HepG2 (cell line): ENCODE data around the gene OTUB2. TPM values are rescaled to one million over a fixed set of nuclear protein-coding genes. Genes with fewer than 3 reads are reported as not detected.

Experiments used
- CREM ChIP-seq, 2 experiments: sonication (generic) in 1 of 2; formaldehyde crosslinking in 1 of 2; IDR thresholded peaks; 2 replicates each; pipeline versions ENCODE4 v1.4.0 to v1.6.1; 2016 to 2020; ENCODE audit warnings: antibody characterized with exemption in 1 of 2, mild to moderate bottlenecking in 1 of 2, missing genetic modification reagents in 1 of 2
- DNMT1 ChIP-seq: sonication (generic); formaldehyde crosslinking; IDR thresholded peaks from 2 replicates; pipeline ENCODE4 v1.5.1; 2020; ENCODE audit warnings: mild to moderate bottlenecking, missing genetic modification reagents
- GLI4 ChIP-seq: sonication (generic); formaldehyde crosslinking; IDR thresholded peaks from 2 replicates; pipeline ENCODE4 v1.5.1; 2020; ENCODE audit warnings: missing genetic modification reagents, mild to moderate bottlenecking, moderate library complexity, borderline replicate concordance
- JUND ChIP-seq: sonication (generic); formaldehyde crosslinking; IDR thresholded peaks from 2 replicates; pipeline ENCODE4 v1.8.0; 2022; ENCODE audit warnings: mild to moderate bottlenecking, missing genetic modification reagents
- PRDM15 ChIP-seq: sonication (generic); formaldehyde crosslinking; IDR thresholded peaks from 2 replicates; pipeline ENCODE4 v1.4.0; 2020; ENCODE audit warnings: missing genetic modification reagents
- PRMT3 ChIP-seq: sonication (generic); formaldehyde crosslinking; IDR thresholded peaks from 2 replicates; pipeline ENCODE4 v1.8.1; 2022; ENCODE audit warnings: low read depth, mild to moderate bottlenecking, moderate library complexity, missing genetic modification reagents, borderline replicate concordance
- RFX5 ChIP-seq: IDR thresholded peaks from 2 replicates; pipeline ENCODE4 v1.6.1; 2011; ENCODE audit warnings: low read depth, low read length, improper control_type of control experiment
- USF2 ChIP-seq, 2 experiments: sonication (generic) in 1 of 2; formaldehyde crosslinking in 1 of 2; IDR thresholded peaks; 2 replicates each; pipeline versions ENCODE4 v1.5.1 to v1.6.1; 2011 to 2020; ENCODE audit warnings: borderline replicate concordance in 1 of 2, low read depth in 1 of 2, low read length in 1 of 2, mild to moderate bottlenecking in 1 of 2, missing genetic modification reagents in 1 of 2, moderate library complexity in 1 of 2
- ZBTB21 ChIP-seq: sonication (generic); formaldehyde crosslinking; IDR thresholded peaks from 2 replicates; pipeline ENCODE4 v1.4.0; 2020; ENCODE audit warnings: missing genetic modification reagents
- ZFP1 ChIP-seq: IDR thresholded peaks from 2 replicates; pipeline ENCODE4 v1.6.1; 2016
- ZKSCAN1 ChIP-seq: fragments of 150-350 bp; IDR thresholded peaks from 2 replicates; pipeline ENCODE4 v1.6.1; 2014; ENCODE audit warnings: low read length
- ZNF10 ChIP-seq: sonication (generic); formaldehyde crosslinking; IDR thresholded peaks from 2 replicates; pipeline ENCODE4 v1.4.0; 2020; ENCODE audit warnings: mild to moderate bottlenecking, low read depth, missing genetic modification reagents, borderline replicate concordance
- ZNF225 ChIP-seq: sonication (generic); formaldehyde crosslinking; IDR thresholded peaks from 2 replicates; pipeline ENCODE4 v1.4.0; 2020; ENCODE audit warnings: mild to moderate bottlenecking, missing genetic modification reagents
- ZNF547 ChIP-seq: sonication (generic); formaldehyde crosslinking; IDR thresholded peaks from 2 replicates; pipeline ENCODE4 v1.5.1; 2020; ENCODE audit warnings: mild to moderate bottlenecking, missing genetic modification reagents
- ZNF562 ChIP-seq: sonication (generic); formaldehyde crosslinking; IDR thresholded peaks from 2 replicates; pipeline ENCODE4 v1.8.0; 2022; ENCODE audit warnings: missing genetic modification reagents, borderline replicate concordance
- ZNF687 ChIP-seq: sonication (generic); formaldehyde crosslinking; IDR thresholded peaks from 2 replicates; pipeline ENCODE4 v1.5.1; 2020; ENCODE audit warnings: mild to moderate bottlenecking, missing genetic modification reagents, moderate library complexity
- ZNF781 ChIP-seq: sonication (generic); formaldehyde crosslinking; IDR thresholded peaks from 2 replicates; pipeline ENCODE4 v1.5.1; 2020; ENCODE audit warnings: borderline replicate concordance, mild to moderate bottlenecking, missing genetic modification reagents; ENCODE audit errors: not compliant biosample characterization
- polyA plus RNA-seq, 8 experiments: library from polyadenylated mRNA; depleted of rRNA in 3 of 8; stranded (reverse) in 7 of 8; unstranded in 1 of 8; fragments of >200 nt; fragmentation: Illumina TruSeq in 4 of 8; extraction: Trizol in 4 of 8; gene quantifications; 2 replicates each; pipeline versions ENCODE4 v1.2.1 to v1.2.3, GENCODE V29; 2011 to 2016; ENCODE audit warnings: low read depth in 4 of 8, missing spikeins in 1 of 8, mixed read lengths in 1 of 8; ENCODE audit not compliant: insufficient read depth in 1 of 8
- total RNA-seq, 5 experiments: library from RNA; depleted of rRNA; stranded (reverse); fragments of >200 nt; fragmentation: Illumina TruSeq; extraction: Trizol; gene quantifications; 2 replicates each; pipeline ENCODE4 v1.2.3, GENCODE V29; 2016; ENCODE audit warnings: low read depth in 1 of 5

OTUB2 gene
- total and polyA plus RNA-seq, 2 of the 13 experiments (the other 11 are each of a cell fraction or from before 2014, with no cell fraction given), result 2.2 to 2.4 TPM

- TF ChIP-seq USF2 (IDR thresholded peaks at IDR 0.05; ENCODE audit: low read depth, low read length), result no peak
- TF ChIP-seq USF2 (CRISPR knock-in tag; IDR thresholded peaks at IDR 0.05; ENCODE audit: borderline replicate concordance), result no peak
- no peak for TF ChIP-seq ZNF225 (CRISPR knock-in tag)
- TF ChIP-seq ZNF547, result no peak
- TF ChIP-seq ZNF781 (CRISPR knock-in tag), result no peak
- no peak for TF ChIP-seq ZBTB21
- no peak for TF ChIP-seq GLI4
- no peak for TF ChIP-seq ZNF10 (CRISPR knock-in tag)
- TF ChIP-seq ZKSCAN1, result no peak
- no peak for TF ChIP-seq RFX5
- TF ChIP-seq ZFP1 (CRISPR knock-in tag), result no peak
- no peak for TF ChIP-seq CREM (IDR thresholded peaks at IDR 0.05)
- TF ChIP-seq CREM (CRISPR knock-in tag; IDR thresholded peaks at IDR 0.05), result no peak
- TF ChIP-seq JUND (CRISPR knock-in tag), result no peak
- no peak for TF ChIP-seq DNMT1 (CRISPR knock-in tag)
- TF ChIP-seq ZNF687, result peak; percentile 33; the same call in 1 of the 2 replicates
- no peak for TF ChIP-seq ZNF562
- no peak for TF ChIP-seq PRDM15
- TF ChIP-seq PRMT3 (CRISPR knock-in tag), result no peak
These were observed 12.9 kb downstream of the OTUB2 start (continued) for GRCh38 chr14:94038921-94039629.
